Measurements from ENCODE around the gene ADGRL3.
"Not testable (repeated sequence)": the region's sequence is repeated elsewhere in the genome, so short reads cannot be mapped to it uniquely, and the experiment has no call there.

The ADGRL3 gene

DNA sequence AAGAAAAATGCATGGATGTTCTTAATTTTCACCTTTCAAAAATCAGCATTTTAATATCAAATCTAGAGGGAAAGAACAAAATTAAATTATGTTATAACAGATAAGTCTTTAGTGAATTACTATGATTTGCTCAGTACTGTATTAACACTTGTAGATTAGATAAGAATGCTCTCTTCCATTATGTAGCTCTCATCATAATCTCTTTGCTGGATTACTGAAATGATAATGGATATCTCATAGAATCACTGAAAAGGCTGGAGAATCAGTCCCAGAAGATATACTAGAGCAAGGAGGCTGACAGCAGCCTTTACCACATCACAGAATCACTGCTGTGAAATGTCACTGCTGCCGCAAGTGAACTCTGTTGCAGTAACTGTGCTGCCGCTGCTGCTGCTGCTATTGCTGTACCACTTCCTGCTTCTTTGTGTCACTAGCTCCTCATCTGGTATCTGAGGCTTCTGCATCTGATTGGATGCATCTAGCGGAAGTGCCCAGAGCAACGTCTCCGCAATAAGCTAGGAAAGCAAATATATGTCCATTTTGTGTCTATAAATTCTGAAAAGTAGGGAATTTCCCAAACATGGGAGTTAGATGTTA lies 738.2 kb downstream of the ADGRL3 start:
- Histone ChIP-seq H3K27me3 (no peaks in the 10 kb centered on the region), H3K36me3 (no peaks in the 10 kb centered on the region), H4K20me1 (no peaks in the 10 kb centered on the region), H3K4me1 (no peaks in the 10 kb centered on the region), H3K4me2 (no peak overlapping the region), H3K4me3 (no peak overlapping the region), H3K9ac (no peak overlapping the region), H3K27ac (no peak overlapping the region), H3K9me3 (no peaks in the 10 kb centered on the region)
- no peak for TF ChIP-seq Cebpa-rat (IDR thresholded peaks at IDR 0.05)

DNA sequence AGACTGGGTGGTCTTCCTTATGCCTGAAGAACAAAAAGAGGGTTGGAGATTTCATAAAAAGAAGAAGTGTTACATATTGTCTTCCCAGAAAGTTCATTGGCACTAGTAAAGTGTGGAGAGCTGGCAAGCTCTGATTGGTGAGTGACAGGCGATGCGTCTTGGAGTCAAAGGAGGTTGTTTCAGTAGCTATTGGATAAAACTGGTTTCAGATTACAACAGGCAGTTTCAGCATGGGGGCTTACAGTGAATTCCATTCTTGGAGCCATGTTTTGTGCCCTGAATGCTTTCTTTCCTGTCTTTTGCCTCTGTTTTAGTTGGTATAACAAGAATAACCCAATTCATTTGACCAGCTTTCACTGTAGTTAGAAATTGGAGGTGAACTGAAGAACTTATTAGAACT lies 750.5 kb downstream of the ADGRL3 start:
- Histone ChIP-seq H3K36me3 (no peaks in the 10 kb centered on the region), H4K20me1 (no peaks in the 10 kb centered on the region), H3K27me3 (no peaks in the 10 kb centered on the region), H3K9me3 (no peaks in the 10 kb centered on the region), H3K4me2 (no peak overlapping the region), H3K4me3 (no peak overlapping the region), H3K4me1 (no peaks in the 10 kb centered on the region), H3K27ac (no peak overlapping the region), H3K9ac (no peak overlapping the region)
- no peak for TF ChIP-seq Cebpa-rat (IDR thresholded peaks at IDR 0.05)

DNA sequence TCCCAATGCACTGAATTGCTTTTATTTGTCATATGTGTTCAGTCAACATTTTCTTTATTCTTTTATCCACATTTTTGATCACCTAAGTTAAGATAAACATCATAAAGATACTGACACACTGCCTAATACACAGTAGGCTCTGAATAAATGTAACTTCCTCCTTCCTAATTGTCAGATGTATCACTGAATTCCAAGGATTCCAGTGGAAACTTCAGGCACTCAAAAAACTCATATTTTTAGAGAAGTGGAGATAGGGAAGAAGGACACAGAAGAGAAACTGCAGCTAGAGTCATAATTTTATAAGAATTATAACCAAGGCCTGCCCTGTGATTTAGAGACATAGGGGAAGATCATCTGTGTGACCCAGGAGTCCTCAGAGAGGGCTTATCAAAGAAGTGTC lies 753.3 kb downstream of the ADGRL3 start:
- no peak overlapping the region for H3K4me2 ChIP-seq
- no peaks in the 10 kb centered on the region for H4K20me1 ChIP-seq
- H3K27ac ChIP-seq, result no peak overlapping the region
- H3K9ac ChIP-seq, result no peak overlapping the region
- H3K27me3 ChIP-seq, result no peaks in the 10 kb centered on the region
- H3K36me3 ChIP-seq, result no peaks in the 10 kb centered on the region
- no peaks in the 10 kb centered on the region for H3K4me1 ChIP-seq
- no peak for TF ChIP-seq Cebpa-rat (IDR thresholded peaks at IDR 0.05)
- no peak overlapping the region for H3K4me3 ChIP-seq
- H3K9me3 ChIP-seq, result no peaks in the 10 kb centered on the region

DNA sequence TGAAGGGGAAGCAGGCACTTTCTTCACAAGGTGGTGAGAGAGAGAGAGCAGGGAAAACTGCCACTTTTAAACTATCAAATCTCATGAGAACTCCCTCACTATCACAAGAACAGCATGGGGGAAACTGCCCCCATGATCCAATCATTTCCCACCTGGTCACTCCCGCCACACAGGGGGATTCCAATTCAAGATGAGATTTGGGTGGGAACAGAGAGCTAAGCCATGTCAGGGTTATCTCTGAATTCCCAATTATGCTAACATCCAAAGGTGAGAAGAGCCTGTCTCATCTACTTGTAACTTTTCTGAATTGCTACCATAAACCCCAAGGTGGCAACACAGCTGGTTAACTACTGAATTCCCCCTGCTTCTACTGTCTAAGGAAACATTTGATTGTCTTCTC lies 758.5 kb downstream of the ADGRL3 start:
- H3K9ac ChIP-seq, result no peak overlapping the region

DNA sequence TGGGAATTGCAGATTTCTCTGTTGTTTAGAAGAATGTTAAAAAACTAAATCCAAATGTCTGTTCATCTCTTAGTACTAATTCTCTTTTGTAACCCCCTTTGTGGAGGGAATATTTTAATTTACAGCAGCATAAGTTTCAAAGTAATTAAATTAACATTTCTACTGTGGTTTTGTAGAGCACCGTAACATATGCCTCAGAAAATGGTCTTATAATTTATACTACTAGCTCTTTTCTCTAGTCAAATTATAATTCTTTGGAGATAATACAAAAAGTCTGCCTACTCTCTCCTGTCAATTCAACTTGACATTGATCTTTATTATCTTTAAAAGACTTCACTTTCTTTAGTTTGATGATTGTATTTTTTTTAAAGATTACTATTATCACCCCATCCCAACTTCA lies 759.0 kb downstream of the ADGRL3 start:
- Histone ChIP-seq H3K27ac (no peak overlapping the region), H3K4me2 (no peak overlapping the region), H3K4me1 (no peaks in the 10 kb centered on the region), H4K20me1 (no peaks in the 10 kb centered on the region), H3K27me3 (no peaks in the 10 kb centered on the region), H3K9me3 (no peaks in the 10 kb centered on the region), H3K9ac (no peak overlapping the region), H3K36me3 (no peaks in the 10 kb centered on the region), H3K4me3 (no peak overlapping the region)
- TF ChIP-seq Cebpa-rat (IDR thresholded peaks at IDR 0.05), result no peak

More for the DNA sequence above, 758.5 kb downstream of the ADGRL3 start:
- no peak overlapping the region for H3K27ac ChIP-seq
- no peak overlapping the region for H3K4me3 ChIP-seq
- no peaks in the 10 kb centered on the region for H3K36me3 ChIP-seq
- H3K9me3 ChIP-seq, result no peaks in the 10 kb centered on the region
- no peak overlapping the region for H3K4me2 ChIP-seq
- H3K4me1 ChIP-seq, result no peaks in the 10 kb centered on the region
- TF ChIP-seq Cebpa-rat (IDR thresholded peaks at IDR 0.05), result no peak
- no peaks in the 10 kb centered on the region for H4K20me1 ChIP-seq
- H3K27me3 ChIP-seq, result no peaks in the 10 kb centered on the region

- TF ChIP-seq Cebpa-rat (IDR thresholded peaks at IDR 0.05), result no peak
- no peak overlapping the region for H3K4me3 ChIP-seq
- H3K27me3 ChIP-seq, result no peaks in the 10 kb centered on the region
- H4K20me1 ChIP-seq, result no peaks in the 10 kb centered on the region
- H3K27ac ChIP-seq, result no peak overlapping the region
- H3K36me3 ChIP-seq, result no peaks in the 10 kb centered on the region
- no peaks in the 10 kb centered on the region for H3K4me1 ChIP-seq
- no peaks in the 10 kb centered on the region for H3K9me3 ChIP-seq
- H3K4me2 ChIP-seq, result no peak overlapping the region
- H3K9ac ChIP-seq, result no peak overlapping the region
Observed at GRCh38 chr4:61984260-61984909, 784.3 kb downstream of the ADGRL3 start.

GRCh38 chr4:61985426-61985825 lies 785.3 kb downstream of the ADGRL3 start:
- no peaks in the 10 kb centered on the region for H3K36me3 ChIP-seq
- H3K27ac ChIP-seq, result no peak overlapping the region
- H4K20me1 ChIP-seq, result no peaks in the 10 kb centered on the region
- no peaks in the 10 kb centered on the region for H3K9me3 ChIP-seq
- TF ChIP-seq Cebpa-rat (IDR thresholded peaks at IDR 0.05), result no peak
- no peak overlapping the region for H3K9ac ChIP-seq
- no peak overlapping the region for H3K4me3 ChIP-seq
- no peak overlapping the region for H3K4me2 ChIP-seq
- H3K27me3 ChIP-seq, result no peaks in the 10 kb centered on the region
- H3K4me1 ChIP-seq, result no peaks in the 10 kb centered on the region

GRCh38 chr4:61986929-61987328 lies 786.8 kb downstream of the ADGRL3 start:
- H3K9ac ChIP-seq, H3K27ac ChIP-seq, H3K4me3 ChIP-seq, H3K4me1 ChIP-seq, H4K20me1 ChIP-seq, H3K9me3 ChIP-seq, H3K27me3 ChIP-seq, H3K4me2 ChIP-seq, H3K36me3 ChIP-seq: not testable (repeated sequence)

DNA sequence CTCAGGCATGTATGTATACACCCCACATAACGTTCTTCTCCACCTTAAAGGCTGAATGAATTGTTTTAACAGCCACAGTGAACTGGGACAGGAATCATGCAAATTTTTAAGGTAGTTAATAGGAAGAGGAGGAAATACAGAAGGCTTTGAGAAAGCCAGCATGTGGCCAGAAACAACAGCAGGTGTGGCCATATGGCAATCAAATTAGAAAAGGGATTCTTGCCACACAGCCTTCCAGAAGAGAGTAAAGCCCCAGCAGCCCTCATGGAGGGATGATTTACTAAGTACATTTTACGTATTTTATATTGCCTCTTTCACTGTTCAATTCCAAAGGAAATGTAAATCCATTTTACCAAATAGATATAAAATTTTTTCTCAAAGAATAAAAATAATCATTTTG lies 792.2 kb downstream of the ADGRL3 start:
- Histone ChIP-seq H3K9ac (no peak overlapping the region), H3K27me3 (no peaks in the 10 kb centered on the region)
- no peak for TF ChIP-seq Cebpa-rat (IDR thresholded peaks at IDR 0.05)

DNA sequence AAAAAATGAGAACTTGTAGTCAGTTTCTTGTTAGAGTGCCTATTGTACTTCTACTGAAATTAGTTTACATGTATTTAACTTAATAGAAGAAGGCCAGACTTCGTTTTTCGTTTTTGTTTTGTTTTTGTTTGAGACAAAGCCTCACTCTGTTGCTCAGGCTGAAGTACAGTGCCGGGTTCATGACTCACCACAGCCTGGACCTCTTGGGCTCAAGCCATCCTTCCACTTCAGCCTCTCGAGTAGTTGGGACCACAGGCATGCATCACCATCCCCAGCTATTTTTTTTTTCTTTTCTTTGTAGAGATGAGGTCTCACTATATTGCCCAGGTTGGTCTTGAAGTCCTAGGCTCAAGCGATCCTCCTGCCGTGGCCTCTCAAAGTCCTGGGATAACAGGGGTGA lies 793.9 kb downstream of the ADGRL3 start:
- Histone ChIP-seq H3K36me3 (no peaks in the 10 kb centered on the region), H3K4me3 (no peak overlapping the region), H3K4me1 (no peaks in the 10 kb centered on the region), H3K27ac (no peak overlapping the region), H3K27me3 (no peaks in the 10 kb centered on the region), H3K9ac (no peak overlapping the region), H3K9me3 (no peaks in the 10 kb centered on the region), H3K4me2 (no peak overlapping the region), H4K20me1 (no peaks in the 10 kb centered on the region)
- no peak for TF ChIP-seq Cebpa-rat (IDR thresholded peaks at IDR 0.05)

More for the DNA sequence above, 792.2 kb downstream of the ADGRL3 start:
- no peaks in the 10 kb centered on the region for H3K9me3 ChIP-seq
- H3K4me3 ChIP-seq, result no peak overlapping the region
- no peaks in the 10 kb centered on the region for H3K36me3 ChIP-seq
- H3K4me2 ChIP-seq, result no peak overlapping the region
- no peaks in the 10 kb centered on the region for H4K20me1 ChIP-seq
- H3K27ac ChIP-seq, result no peak overlapping the region
- H3K4me1 ChIP-seq, result no peaks in the 10 kb centered on the region

All from BLaER1 (cell line).